ENCODE results near the gene PLOD1. TPM values are rescaled to one million over a fixed set of nuclear protein-coding genes. Genes with fewer than 3 reads are reported as not detected.

PLOD1 gene
- total RNA-seq, 6 experiments from 2014 or later = 294 to 438 (median 315) TPM

DNA sequence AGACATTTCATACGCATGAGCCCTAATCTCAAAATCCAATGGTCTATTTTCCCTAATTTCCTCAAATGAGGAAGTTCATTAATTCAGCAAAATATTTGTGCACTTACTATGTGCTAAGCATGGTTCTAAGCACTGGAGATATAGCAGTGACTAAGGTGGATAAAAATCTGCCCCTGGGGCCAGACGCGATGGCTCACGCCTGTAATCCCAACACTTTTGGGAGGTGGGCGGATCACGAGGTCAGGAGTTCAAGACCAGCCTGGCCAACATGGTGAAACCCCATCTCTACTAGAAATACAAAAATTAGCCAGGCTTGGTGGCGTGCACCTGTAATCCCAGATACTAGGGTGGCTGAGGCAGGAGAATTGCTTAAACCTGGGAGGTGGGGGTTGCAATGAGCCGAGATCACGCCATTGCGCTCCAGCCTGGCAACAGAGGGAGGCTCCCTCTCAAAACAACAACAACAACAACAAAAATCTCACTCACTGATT is 80.5 kb downstream of the PLOD1 start:
- Mint-ChIP-seq H3K36me3 (ENCODE audit: low read depth) (peaks cover 10% of the 10 kb centered on the region), H3K27me3 (ENCODE audit: insufficient read depth) (no peaks in the 10 kb centered on the region), H3K4me3 (peak overlapping the region; percentile 50), H3K4me1 (ENCODE audit: low read depth) (peaks cover 41% of the 10 kb centered on the region), H3K9me3 (no peaks in the 10 kb centered on the region), H3K27ac (peak overlapping the region; percentile 94)
- DNase-seq = peak; percentile 70
- TF ChIP-seq, protein P1, sequence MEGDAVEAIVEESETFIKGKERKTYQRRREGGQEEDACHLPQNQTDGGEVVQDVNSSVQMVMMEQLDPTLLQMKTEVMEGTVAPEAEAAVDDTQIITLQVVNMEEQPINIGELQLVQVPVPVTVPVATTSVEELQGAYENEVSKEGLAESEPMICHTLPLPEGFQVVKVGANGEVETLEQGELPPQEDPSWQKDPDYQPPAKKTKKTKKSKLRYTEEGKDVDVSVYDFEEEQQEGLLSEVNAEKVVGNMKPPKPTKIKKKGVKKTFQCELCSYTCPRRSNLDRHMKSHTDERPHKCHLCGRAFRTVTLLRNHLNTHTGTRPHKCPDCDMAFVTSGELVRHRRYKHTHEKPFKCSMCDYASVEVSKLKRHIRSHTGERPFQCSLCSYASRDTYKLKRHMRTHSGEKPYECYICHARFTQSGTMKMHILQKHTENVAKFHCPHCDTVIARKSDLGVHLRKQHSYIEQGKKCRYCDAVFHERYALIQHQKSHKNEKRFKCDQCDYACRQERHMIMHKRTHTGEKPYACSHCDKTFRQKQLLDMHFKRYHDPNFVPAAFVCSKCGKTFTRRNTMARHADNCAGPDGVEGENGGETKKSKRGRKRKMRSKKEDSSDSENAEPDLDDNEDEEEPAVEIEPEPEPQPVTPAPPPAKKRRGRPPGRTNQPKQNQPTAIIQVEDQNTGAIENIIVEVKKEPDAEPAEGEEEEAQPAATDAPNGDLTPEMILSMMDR (IDR thresholded peaks at IDR 0.05) = no peak

DNA sequence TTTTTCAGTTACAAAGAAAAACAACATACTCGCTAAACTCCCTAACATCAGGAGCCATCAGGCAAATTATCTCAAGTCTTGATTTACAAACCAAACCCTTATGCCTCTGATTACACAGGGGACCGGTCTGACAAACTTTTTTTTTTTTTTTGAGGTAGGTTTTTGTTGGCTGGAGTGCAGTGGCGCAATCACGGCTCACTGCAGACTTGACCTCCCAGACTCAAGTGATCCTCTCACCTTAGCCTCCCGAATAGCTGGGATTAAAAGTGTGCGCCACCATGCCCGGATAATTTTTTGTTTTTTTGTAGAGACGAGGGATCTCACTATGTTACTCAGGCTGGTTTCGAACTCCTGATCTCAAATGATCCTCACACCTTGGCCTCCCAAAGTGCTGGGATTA is 81.0 kb downstream of the PLOD1 start:
- TF ChIP-seq, protein P1 (IDR thresholded peaks at IDR 0.05) = no peak
- Mint-ChIP-seq H3K4me3 (no peak overlapping the region), H3K27me3 (ENCODE audit: insufficient read depth) (no peaks in the 10 kb centered on the region), H3K36me3 (ENCODE audit: low read depth) (peaks cover 10% of the 10 kb centered on the region), H3K9me3 (no peaks in the 10 kb centered on the region), H3K27ac (peak overlapping the region; percentile 94), H3K4me1 (ENCODE audit: low read depth) (peaks cover 44% of the 10 kb centered on the region)
- DNase-seq = no peak

DNA sequence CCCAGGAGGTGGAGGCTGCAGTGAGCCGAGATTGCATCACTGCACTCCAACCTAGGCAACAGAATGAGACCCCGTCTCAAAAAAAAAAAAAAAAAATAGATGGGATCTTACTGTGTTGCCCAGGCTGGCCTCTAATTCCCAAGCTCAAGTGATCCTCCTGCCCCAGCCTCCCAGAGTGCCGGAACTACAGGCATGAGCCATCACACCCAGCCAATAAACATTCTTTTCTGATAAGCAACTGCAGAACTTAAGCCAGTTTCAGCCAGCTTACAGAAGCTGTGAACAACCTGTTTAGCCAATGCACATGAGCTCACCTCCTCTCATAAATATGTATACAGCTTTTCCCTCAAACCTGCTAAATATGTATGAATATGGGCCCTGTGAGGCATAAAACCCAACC is 81.7 kb downstream of the PLOD1 start:
- H3K4me1 Mint-ChIP-seq (ENCODE audit: low read depth) = peaks cover 44% of the 10 kb centered on the region
- DNase-seq = no peak
- no peak overlapping the region for H3K4me3 Mint-ChIP-seq
- H3K27me3 Mint-ChIP-seq (ENCODE audit: insufficient read depth) = no peaks in the 10 kb centered on the region
- H3K36me3 Mint-ChIP-seq (ENCODE audit: low read depth) = peaks cover 10% of the 10 kb centered on the region
- H3K9me3 Mint-ChIP-seq = no peaks in the 10 kb centered on the region
- no peak overlapping the region for H3K27ac Mint-ChIP-seq
- TF ChIP-seq, protein P1 (IDR thresholded peaks at IDR 0.05) = no peak

DNA sequence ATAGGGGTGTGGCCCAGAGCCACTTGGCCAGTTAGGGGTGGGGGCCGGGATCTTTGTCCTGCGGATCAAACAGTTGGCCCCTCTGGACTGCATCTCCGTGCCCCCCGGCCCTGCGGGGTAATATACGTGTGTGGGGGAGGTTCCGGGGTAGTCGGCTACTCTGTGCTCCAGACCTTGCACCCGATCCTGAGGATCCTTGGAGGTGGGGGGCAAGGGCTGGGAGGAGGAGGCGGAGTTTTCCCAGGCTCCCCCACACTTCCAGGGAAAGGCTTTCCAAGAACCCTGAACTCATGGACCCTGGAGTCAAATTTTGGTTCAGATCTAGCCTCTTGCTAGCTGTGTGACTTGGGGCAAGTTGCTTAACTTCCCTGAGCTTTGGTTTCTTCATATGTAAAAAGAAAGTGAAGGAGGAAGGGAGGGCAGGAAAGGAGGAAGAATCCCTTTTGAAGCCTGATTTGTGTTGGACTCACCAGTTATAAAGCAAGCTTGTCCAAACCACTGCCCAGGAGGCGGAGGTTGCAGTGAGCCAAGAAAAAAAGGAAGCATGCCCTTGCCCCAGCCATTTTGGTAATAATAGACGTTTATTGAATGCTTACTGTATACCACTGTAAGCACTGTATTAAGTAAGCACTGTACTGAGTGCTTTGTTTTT is 85.5 kb downstream of the PLOD1 start:
- no peak for DNase-seq
- Mint-ChIP-seq H3K36me3 (ENCODE audit: low read depth) (peaks cover 10% of the 10 kb centered on the region; the same call in 1 of the 2 replicates), H3K9me3 (no peaks in the 10 kb centered on the region), H3K4me3 (peak overlapping the region; percentile 90), H3K27ac (peak overlapping the region; percentile 51), H3K4me1 (ENCODE audit: low read depth) (peaks cover 12% of the 10 kb centered on the region), H3K27me3 (ENCODE audit: insufficient read depth) (no peaks in the 10 kb centered on the region)
- TF ChIP-seq, protein P1 (IDR thresholded peaks at IDR 0.05) = no peak

DNA sequence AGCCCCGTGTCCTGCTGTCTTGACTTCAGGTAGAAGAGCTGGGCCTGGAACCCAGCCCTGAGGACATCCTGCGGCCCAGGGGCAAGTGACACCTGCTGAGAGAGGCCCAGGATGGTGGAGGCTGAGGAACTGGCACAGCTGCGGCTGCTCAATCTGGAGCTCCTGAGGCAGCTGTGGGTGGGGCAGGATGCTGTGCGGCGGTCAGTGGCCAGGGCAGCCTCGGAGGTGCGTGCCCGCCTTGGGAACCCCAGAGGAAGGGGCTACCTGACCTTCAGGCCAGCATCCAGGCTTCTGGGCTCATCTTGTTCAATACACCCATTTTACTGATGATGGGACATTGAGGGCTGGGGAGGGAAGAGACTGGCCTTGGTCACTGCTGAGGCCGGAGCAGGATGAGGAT is 87.1 kb downstream of the PLOD1 start:
- H3K4me1 Mint-ChIP-seq (ENCODE audit: low read depth) = 0 out of 2 replicates have a peak, but pooled peaks cover 6% of the 10 kb centered on the region
- H3K27me3 Mint-ChIP-seq (ENCODE audit: insufficient read depth) = no peaks in the 10 kb centered on the region
- no peak overlapping the region for H3K4me3 Mint-ChIP-seq
- DNase-seq = no peak
- TF ChIP-seq, protein P1 (IDR thresholded peaks at IDR 0.05) = no peak
- no peaks in the 10 kb centered on the region for H3K9me3 Mint-ChIP-seq
- no peak overlapping the region for H3K27ac Mint-ChIP-seq
- H3K36me3 Mint-ChIP-seq (ENCODE audit: low read depth) = peaks cover 17% of the 10 kb centered on the region; the same call in 1 of the 2 replicates
